Posterior vena cava (tissue), 2 donors: ENCODE data around the gene KCTD8. TPM values are rescaled to one million over a fixed set of nuclear protein-coding genes. Genes with fewer than 3 reads are reported as not detected.

ENCODE experiments used
- DNase-seq: peaks from one replicate; pipeline ENCODE4 v3.0.0-alpha.2; 2020; ENCODE audit warnings: low spot score
- intact Hi-C, 2 donors: fragments of 100-400 bp; cut with DNase I; formaldehyde crosslinking; loops; one replicate each; pipeline versions ENCODE4 v1.14.1 to v1.14.2; 2022 to 2023
- total RNA-seq, 2 donors: library from RNA; stranded (reverse); fragmentation: NEBNext Ultra II Directional; extraction: Animal tissue kit (Norgen Biotek cat#: 25700); gene quantifications; one replicate each; pipeline ENCODE4 v1.2.1, GENCODE V29; 2021
- donor health status: DM: yes; HTN: yes; CAD: no.
- donor health status: DM: yes; HTN: yes; CAD: no.

KCTD8 gene
- total RNA-seq, 2 donors from 2014 or later: 0.60 to 1.4 TPM

DNA sequence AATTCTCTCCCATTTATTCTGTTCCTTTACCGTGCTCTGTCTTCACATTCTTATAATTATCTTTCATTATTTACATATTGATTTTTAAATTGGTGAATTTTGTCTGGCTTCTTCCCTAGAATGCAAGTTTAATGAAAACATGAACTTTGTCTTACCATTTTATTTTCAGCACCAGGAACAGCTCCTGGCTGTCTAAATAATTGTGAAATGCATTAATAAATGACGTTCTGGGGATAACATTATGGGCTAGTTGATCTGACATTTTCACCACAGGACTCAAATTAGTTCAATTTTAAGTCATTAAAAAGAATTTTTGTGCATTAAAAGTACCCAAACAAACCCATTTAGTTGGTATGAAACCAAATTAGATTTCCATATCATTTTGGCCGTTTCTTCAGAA, 97.5 kb downstream of the KCTD8 start:
- intact Hi-C loops: no loop called here
- no peak for DNase-seq

GRCh38 chr4:44342800-44343199, 105.8 kb downstream of the KCTD8 start:
- intact Hi-C loops: loop anchor here in 1 of 2 donors (10.0 kb wide), 1 partner anchor 1812 kb away; no protein-coding TSS in a partner anchor
- DNase-seq: no peak

DNA sequence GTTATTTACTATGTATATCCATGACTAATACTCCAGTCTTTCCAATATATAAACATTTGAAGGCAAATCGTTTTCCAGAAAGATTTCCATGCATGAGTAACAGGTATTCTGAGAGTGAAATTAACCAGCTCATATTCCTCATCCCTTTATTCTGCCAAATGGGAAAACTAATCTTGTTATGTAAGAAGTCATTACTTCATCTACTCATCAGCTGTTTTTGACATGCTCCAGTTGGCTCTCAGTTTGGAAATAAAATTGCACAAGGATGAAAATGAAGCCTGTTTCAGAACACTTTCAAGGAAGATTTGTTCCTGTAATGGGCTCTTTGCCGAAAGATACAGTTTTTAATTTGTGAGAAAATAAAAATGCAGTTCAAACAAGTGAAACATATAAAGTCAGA, 121.9 kb downstream of the KCTD8 start:
- DNase-seq: no peak
- intact Hi-C loops: no loop called here

- no peak for DNase-seq
- intact Hi-C loops: no loop called here
These were observed 127.8 kb downstream of the KCTD8 start for GRCh38 chr4:44320833-44321232.

DNA sequence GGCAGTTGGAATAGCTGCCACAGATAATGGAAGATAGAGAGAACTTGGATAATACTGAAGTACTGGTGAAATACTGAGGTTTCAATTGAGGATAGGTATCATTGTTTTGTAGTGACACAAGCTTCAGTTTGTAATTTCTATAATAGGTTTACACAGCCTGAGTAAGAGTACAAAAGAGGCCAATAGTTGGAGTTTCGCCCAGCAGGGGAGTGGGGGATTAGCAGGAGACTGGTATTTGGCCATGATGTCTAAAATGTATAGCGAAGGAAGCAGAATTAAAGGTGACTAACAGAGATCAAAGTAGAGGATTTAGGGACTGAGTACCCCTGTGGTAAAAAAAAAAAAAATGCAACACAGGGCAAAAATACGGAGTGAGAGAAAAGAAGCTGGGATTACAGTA, 129.5 kb downstream of the KCTD8 start:
- DNase-seq: no peak
- intact Hi-C loops: no loop called here

DNA sequence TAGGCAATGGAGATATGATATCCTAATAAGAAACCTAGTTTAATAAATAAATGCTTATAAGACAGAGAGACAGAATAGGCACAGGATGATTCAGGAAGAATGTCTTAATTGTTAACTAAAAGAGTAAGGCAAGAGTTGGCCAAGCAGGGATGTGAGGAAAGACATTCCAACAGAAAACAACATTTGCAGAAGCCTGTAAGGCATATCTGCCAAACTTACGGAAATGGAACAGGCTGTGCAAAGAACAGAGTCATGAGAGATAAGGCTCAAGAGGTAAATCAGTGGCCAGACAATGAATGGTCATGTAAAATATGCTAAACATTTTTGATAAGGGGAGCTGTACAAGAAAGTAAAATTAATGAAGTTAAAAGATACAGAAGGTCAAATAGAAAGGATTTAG, 134.9 kb downstream of the KCTD8 start:
- intact Hi-C loops: no loop called here
- no peak for DNase-seq

DNA sequence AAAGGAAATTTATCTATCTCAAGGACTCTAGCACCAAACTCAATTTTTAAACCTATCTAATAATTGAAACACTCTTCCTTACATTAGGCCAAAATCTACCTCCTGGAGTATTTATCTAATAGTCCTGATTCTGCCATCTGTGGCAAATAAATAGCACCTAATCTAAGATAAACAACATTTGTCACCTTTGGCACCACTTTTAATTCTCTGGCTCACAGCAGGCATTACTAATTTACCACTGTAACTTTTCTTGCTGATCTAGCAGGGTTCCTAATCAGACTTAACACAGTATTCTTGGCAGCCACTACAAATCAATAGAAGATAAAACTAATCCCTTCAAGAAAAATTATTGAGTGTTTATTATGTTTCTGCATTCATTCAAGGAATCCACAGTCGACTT, 161.1 kb downstream of the KCTD8 start:
- intact Hi-C loops: no loop called here
- DNase-seq: no peak

- intact Hi-C loops: no loop called here
- DNase-seq: no peak
These were observed 169.1 kb downstream of the KCTD8 start for GRCh38 chr4:44279469-44279868.

GRCh38 chr4:44279066-44279465, 169.5 kb downstream of the KCTD8 start:
- DNase-seq: no peak
- intact Hi-C loops: no loop called here

- intact Hi-C loops: no loop called here
- no peak for DNase-seq
These were observed 191.1 kb downstream of the KCTD8 start for GRCh38 chr4:44257461-44257860.

GRCh38 chr4:44256414-44256813, 192.2 kb downstream of the KCTD8 start:
- no peak for DNase-seq
- intact Hi-C loops: no loop called here

- DNase-seq: no peak
- intact Hi-C loops: no loop called here
These were observed 211.0 kb downstream of the KCTD8 start for GRCh38 chr4:44237643-44238042.

DNA sequence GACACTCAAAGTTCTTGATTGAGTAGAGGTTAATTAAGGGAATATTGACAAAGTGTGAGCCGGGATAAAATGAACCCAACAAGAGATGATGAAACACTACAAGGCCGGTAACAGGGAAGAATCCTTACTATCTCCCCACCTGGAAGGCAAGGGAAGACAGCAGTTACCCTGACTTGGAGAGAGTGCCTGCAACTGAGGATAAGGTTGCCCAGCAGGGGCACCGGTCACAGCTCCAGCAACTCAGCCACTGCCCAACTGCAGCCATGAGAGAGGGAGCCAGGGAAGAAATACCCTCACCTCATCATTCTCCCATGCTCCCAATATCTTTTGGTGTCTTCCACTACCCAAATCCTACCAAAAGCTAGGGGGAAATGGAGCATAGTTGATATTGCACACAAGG, 212.7 kb downstream of the KCTD8 start:
- DNase-seq: no peak
- intact Hi-C loops: no loop called here

- intact Hi-C loops: no loop called here
- no peak for DNase-seq
These were observed 216.3 kb downstream of the KCTD8 start for GRCh38 chr4:44232262-44232661.

DNA sequence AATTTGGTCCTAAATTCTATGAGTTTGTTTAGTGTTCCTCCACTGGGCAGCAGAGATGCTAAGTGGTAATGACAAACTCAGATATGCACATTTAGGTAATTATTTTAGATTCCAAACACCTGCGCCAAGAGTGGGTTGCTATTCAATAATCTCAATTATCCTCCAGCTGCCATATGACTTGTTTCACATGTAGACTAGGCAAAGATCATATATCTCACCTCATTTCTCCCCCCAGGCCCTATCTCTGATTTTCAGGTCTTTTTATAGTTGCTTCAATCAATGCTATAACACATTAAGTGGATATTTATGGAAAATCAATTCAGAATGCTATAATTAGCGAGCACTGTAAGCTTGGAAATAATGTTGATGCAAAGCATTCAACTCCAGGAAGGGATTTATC, 217.6 kb downstream of the KCTD8 start:
- DNase-seq: no peak
- intact Hi-C loops: no loop called here

- intact Hi-C loops: no loop called here
- DNase-seq: no peak
These were observed 220.3 kb downstream of the KCTD8 start for GRCh38 chr4:44228326-44228725.

DNA sequence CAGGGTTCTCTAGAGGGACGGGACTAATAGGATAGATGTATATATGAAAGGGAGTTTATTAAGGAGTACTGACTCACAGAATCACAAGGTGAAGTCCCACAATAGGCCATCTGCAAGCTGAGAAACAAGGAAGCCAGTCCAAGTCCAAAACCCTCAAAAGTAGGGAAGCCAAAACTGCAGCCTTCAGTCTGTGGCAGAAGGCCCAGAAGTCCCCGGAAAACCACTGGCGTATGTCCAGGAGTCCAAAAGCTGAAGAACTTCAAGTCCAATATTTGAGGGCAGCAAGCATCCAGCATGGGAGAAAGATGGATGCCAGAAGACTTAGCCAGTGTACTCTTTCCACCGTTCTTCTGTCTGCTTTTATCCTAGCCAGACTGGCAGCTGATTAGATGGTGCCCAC, 227.2 kb downstream of the KCTD8 start:
- DNase-seq: no peak
- intact Hi-C loops: no loop called here

DNA sequence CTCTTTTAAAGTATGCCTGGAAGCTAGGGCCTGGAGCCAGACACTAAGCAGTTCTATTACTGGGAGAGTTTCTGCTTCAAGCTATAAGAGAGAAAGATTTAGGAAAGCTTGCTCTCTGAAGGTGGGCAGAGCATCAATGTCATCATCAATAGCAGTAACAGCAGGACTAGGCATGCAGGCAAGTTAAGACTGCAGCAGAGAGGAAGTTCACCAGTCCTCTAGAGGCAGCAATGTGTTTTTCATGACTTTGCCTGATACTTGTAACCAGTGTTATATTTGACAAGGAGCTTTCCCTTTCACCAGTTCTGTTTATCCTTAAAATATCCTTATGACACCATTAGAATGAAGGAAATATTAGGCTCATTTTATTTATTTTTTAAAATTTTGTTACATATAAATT, 237.9 kb downstream of the KCTD8 start:
- intact Hi-C loops: no loop called here

GRCh38 chr4:44196796-44197195, 251.8 kb downstream of the KCTD8 start:
- intact Hi-C loops: no loop called here
- no peak for DNase-seq

More for the DNA sequence above, 237.9 kb downstream of the KCTD8 start:
- DNase-seq: no peak

DNA sequence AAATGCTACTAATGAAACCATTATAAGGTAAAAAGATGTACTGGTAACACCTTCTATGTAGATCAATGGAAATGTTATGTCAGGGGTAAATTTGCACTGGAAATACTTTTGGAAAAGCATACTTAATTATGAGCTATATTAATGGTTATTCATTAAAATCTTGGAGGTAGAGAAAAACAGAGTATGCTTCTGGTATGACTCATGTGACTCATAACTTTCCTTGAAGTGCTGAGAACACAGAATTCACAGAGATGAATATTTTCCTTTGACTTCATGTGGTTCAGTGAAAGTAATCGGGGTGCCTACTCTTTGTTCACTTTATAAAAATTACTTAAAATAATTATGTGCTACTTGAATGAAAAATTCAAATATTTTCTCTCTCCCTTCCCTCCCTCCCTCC, 254.2 kb downstream of the KCTD8 start:
- DNase-seq: no peak
- intact Hi-C loops: no loop called here

DNA sequence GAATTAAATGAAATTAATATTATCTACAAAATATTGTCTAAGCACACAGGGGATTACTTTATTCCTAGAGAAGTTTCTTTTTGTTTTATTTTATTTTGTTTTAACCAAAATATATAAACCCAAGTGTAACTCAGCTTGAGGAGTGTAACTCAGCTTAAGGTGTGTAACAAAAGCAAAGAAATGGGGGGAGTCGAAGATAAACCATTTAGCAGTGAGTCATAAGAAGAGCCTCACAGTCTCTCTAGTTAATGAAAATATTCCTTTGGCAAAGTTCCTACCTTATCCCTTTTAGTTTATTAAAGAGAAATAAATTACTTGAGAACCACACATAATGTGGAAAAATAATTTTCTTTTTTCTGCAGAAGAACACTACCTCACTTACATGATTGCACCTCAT, 261.8 kb downstream of the KCTD8 start:
- intact Hi-C loops: no loop called here
- no peak for DNase-seq

- intact Hi-C loops: no loop called here
- no peak for DNase-seq
These were observed 262.3 kb downstream of the KCTD8 start for GRCh38 chr4:44186096-44186849.
